Activated CD8-positive, alpha-beta memory T cell treated with anti-CD3 and anti-CD28 coated beads for 36 hours (primary cell): ENCODE measurements around the gene CD200R1. TPM values are rescaled to one million over a fixed set of nuclear protein-coding genes. Genes with fewer than 3 reads are reported as not detected.

Source experiments
- CTCF ChIA-PET: fragments of 350-600 bp; sonication (Branson Sonifier 250); formaldehyde crosslinking; loops from one replicate; lab custom pipeline; 2021; ENCODE audit warnings: antibody characterized with exemption; lab: Charles Lee
- POLR2A ChIA-PET: fragments of 350-600 bp; sonication (Branson Sonifier 250); formaldehyde crosslinking; loops from one replicate; lab custom pipeline; 2021; ENCODE audit warnings: antibody characterized with exemption; lab: Charles Lee
- total RNA-seq, 2 experiments: library from RNA; stranded (reverse); gene quantifications; one replicate each; pipeline ENCODE4 v1.2.3, GENCODE V29; 2021

The CD200R1 gene, protein sequence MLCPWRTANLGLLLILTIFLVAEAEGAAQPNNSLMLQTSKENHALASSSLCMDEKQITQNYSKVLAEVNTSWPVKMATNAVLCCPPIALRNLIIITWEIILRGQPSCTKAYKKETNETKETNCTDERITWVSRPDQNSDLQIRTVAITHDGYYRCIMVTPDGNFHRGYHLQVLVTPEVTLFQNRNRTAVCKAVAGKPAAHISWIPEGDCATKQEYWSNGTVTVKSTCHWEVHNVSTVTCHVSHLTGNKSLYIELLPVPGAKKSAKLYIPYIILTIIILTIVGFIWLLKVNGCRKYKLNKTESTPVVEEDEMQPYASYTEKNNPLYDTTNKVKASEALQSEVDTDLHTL
- 1 to 10 TPM; 2.2 to 2.6 TPM for total RNA-seq

DNA sequence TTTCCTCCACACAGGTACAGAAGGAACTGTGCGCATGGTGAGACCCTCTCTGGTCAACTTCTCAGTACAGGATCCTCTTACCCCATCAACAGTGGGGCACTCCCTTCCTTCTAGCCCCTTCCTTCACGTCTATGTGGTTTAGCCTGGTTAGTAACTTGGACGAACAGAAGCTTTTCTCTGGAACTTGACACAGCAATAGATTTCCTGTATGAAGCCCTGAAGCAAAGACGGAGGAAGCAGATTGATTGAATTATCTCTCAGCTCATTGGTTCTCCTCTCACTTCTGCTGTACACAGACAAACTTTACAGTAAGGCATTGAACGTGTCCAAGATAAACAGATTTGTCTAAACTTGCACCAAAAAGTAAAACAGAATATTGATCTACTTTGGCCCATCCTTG is at the start of gene CD200R1:
CD200R1 (minus strand) TSS at position 210 of the 400 bp plus-strand sequence. CDS start 246 bp downstream, outside the sequence.
- ChIA-PET POLR2A (interaction anchor here (1.2 to 1.4 kb wide), 2 partner anchors 16 to 44 kb away, joined by 4 to 5 read pairs; partner anchors contain the start of gene GTPBP8), CTCF (interaction anchor here (0.9 to 3.0 kb wide), 2 partner anchors 240 to 332 kb away, joined by 3 to 11 read pairs; no protein-coding TSS in a partner anchor)

DNA sequence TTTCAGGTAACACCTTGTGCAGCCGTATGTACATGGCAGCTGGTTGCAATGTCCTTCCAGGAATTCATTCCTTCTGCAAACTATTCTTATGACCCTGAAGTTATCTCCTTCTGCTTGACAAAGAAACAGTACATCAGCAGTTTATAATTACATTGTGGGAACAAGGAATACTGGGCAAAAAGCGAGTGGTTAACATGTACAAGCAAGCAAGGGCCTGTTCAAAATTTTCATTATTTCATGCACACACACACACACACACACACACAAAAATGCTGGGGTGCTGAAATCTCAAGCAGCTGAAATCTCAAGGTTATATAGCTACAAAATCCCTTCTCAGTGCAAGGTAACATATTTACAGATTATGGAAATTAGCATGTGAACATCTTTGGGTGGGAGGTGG is 46.6 kb upstream of the CD200R1 start:
- POLR2A ChIA-PET: no interaction called here

DNA sequence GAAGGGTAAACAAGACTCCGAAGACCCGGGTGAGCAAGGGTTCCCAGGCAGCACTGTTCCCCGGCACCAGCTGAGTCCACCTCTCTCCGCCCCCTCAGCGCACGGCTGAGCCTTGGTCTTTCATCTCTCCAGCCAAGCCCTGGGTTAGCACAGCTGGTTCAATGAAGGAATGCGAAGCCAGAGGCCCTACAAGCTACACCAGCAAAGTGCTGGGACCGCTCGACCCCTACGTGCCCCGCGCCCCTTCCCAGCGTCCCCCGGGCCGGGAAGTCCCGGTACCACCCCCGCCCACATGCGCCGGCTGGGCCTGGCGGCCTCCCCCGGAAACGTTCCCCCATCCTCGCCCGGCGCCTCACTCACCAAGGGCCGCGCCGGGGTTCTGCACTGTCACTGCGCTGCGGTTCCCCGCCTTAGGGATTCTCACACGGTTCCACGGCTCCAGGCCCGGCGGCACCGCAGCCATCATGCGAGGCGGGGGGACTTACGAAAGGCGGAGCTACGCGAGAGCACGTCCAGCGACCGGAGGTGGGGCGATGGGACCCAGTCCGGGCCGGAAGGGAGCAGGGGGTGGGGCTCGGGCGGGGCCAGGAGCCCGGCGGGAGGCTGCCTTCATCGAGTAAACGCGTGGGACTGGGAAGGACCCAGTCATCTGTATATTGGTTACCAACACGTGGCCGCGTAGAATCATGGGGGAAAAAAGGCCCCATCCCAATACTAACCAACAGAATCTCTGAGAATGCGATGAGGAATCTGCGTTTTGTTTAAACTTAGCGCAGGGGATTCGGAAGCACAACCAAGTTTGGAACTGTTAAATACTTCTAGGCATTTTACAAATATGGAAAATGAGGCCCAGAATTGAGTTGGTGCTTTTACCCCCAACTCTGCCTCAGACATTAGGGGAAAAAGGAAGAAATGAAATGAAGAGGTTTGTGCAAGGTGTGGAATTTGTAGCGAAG is 44.6 kb upstream of the CD200R1 start:
- ChIA-PET POLR2A (interaction anchor here (0.7 to 2.0 kb wide), 5 partner anchors 9 to 461 kb away, joined by 4 to 19 read pairs (median 4); partner anchors contain the start of gene CD200R1), CTCF (interaction anchor here (1.2 to 1.3 kb wide), 2 partner anchors 11 to 13 kb away, joined by 3 read pairs; no protein-coding TSS in a partner anchor)

More for the DNA sequence above, 46.6 kb upstream of the CD200R1 start:
- CTCF ChIA-PET: interaction anchor here (1.7 kb wide), 1 partner anchor 13 kb away, joined by 4 read pairs; no protein-coding TSS in a partner anchor

DNA sequence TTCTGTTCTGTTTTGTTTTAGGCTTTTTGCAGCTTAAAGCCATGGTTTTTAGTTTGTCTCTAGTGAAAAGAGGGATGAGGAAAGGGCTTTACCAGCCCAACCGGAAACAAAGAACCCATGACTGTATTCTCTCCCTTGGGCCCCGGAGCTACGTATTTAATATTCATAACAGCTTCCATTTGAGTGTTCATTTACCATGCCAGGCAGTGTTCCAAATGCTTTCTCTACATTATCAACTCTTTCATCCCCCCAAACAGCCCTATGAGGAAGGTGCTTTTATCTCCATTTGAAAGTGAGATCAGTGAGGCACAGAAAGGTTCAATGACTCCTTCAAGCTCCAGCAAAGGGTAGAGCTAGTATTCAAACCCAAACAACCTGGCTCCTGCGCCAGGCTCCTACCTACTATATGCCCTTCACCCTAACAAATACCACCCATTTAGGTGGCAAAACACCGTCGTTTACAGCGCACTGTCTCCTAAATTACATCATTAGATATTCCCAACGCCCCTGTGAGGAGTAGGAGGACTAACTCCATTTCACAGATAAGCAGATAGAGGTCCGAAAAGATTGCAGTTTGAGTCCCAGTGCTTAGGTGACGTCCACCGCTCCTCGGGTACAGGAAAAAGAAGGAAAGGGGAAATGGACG is 43.8 kb upstream of the CD200R1 start:
- ChIA-PET POLR2A (interaction anchor here (0.6 to 2.0 kb wide), 8 partner anchors 9 to 495 kb away, joined by 3 to 19 read pairs (median 4); partner anchors contain the start of genes ATG3, CD200R1 and SLC35A5), CTCF (interaction anchor here (0.9 to 1.3 kb wide), 3 partner anchors 10 to 15 kb away, joined by 3 to 4 read pairs (median 3); no protein-coding TSS in a partner anchor)

DNA sequence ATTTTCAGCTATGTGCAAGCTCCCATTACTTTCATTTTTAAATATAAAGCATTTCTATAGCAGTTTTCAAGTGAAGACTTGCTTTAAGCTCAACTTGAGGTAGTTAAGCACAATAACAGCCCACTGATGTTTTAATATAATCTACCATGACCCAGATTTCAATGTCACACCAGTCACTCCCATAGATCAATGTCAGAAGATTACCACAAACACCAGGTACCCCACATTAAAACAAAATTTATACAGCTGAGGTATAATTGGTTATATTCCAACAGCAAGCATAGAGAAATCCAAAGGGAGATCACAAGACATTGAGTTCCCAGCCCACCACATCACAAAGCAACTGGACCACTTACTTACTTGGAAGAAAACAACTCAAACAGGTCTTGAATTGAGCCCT is 38.7 kb upstream of the CD200R1 start:
- POLR2A ChIA-PET: interaction anchor here (0.6 kb wide), 1 partner anchor 452 kb away, joined by 4 read pairs; the partner anchor contains the start of genes ATG3 and SLC35A5

DNA sequence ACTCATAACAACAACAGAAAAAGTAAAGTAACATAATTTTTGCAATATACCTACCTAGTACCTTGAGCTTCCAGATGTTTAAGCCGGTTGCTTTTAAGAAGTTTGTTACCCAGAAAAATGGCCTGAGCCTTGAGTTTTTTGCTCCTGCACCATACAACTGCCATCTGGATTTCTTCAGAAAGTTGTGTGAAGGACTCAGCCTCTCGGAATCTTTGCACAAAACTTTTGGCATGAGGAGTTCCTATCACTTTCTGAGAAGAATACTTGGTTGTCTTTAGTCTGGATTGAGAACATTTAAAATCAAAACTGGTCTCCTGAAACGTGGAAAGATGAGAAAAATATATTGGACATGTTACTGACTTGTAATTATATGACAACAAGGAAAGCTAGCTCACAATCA is 33.2 kb upstream of the CD200R1 start:
- POLR2A ChIA-PET: interaction anchor here (0.7 kb wide), 1 partner anchor 18 kb away, joined by 3 read pairs; no protein-coding TSS in a partner anchor

More for the DNA sequence above, 38.7 kb upstream of the CD200R1 start:
- CTCF ChIA-PET: no interaction called here

DNA sequence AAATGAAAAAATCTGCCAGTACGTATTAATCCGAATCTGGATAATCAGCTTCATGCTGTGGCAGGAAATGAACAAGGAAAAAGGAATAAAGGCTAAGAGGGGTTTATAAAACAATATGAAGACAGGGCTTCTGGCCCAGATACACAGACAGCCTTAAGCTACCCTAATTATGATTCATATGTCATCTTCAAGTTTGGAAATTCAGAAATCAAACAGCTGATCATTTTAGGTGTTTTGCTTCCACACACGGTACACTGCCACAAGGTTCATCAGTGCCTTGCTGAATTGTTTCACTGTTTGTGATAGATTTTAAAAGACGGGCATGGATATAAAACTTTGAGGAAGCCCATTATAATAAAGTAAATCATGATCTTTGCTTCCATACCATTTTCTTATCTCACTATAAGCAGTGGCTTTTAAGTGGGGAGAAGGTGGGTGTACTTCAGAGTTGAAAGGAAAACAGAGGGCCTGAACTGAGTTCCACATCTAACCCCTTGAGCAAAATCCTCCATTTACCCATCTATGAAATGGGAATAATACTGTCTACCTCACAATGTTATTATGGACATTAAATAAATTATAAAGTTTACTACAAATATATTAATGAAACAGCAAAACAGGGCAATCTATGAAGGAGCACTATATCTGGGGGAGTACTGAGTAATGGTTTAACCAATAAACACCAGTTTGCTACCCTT is 31.6 kb upstream of the CD200R1 start:
- ChIA-PET CTCF (interaction anchor here (1.1 to 1.8 kb wide), 3 partner anchors 10 to 364 kb away, joined by 3 to 5 read pairs (median 3); a partner anchor contains a TSS), POLR2A (interaction anchor here (0.7 to 4.2 kb wide), 2 partner anchors 10 to 12 kb away, joined by 3 to 19 read pairs; a partner anchor contains a TSS)

More for the DNA sequence above, 33.2 kb upstream of the CD200R1 start:
- CTCF ChIA-PET: interaction anchor here (1.0 to 1.8 kb wide), 2 partner anchors 10 to 365 kb away, joined by 3 read pairs; no protein-coding TSS in a partner anchor

DNA sequence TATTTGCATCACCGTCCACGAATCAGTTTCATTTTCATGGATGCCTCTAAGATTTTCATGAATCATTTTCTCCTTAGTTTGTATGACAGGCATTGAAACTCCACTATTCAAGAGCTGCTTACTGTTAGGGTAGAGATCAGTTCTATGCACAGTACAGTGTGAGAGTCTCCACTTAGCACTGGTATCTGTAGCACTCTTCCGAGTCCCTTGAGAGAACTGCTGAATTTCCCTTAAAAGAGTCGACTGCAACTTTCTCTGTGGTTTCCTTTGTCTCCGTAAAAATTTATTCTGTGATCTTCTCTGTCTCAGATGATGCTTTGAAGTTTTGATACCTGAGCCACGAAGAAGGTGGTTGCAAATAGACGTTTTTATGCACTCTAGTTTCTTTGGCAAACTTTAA is 30.7 kb upstream of the CD200R1 start:
- POLR2A ChIA-PET: interaction anchor here (1.1 to 4.2 kb wide), 2 partner anchors 9 to 13 kb away, joined by 3 to 19 read pairs; a partner anchor contains a TSS

DNA sequence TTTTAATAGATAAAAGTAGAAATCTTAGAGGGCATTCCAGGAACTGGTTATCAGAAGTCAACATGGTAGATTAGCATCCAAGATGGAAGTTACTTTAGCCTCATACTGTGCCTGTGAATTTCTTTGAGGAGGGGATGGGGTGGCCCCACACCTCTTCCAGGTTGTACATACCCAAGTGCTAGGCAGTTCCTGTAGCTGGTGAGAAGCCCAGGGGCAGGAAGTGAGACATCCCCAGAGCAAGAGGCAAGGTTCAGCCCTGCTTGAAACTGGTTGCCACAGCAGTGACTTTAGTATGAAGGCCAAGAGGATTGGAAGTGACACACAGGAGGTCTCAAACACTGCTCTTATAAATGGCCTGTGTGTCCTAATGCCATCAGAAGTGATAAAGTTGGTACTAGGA is 27.8 kb upstream of the CD200R1 start:
- ChIA-PET CTCF (interaction anchor here (1.5 kb wide), 1 partner anchor 16 kb away, joined by 4 read pairs; no protein-coding TSS in a partner anchor), POLR2A (interaction anchor here (4.2 kb wide), 1 partner anchor 16 kb away, joined by 19 read pairs; a partner anchor contains a TSS)

More for the DNA sequence above, 30.7 kb upstream of the CD200R1 start:
- CTCF ChIA-PET: interaction anchor here (1.0 kb wide), 1 partner anchor 20 kb away, joined by 4 read pairs; no protein-coding TSS in a partner anchor

DNA sequence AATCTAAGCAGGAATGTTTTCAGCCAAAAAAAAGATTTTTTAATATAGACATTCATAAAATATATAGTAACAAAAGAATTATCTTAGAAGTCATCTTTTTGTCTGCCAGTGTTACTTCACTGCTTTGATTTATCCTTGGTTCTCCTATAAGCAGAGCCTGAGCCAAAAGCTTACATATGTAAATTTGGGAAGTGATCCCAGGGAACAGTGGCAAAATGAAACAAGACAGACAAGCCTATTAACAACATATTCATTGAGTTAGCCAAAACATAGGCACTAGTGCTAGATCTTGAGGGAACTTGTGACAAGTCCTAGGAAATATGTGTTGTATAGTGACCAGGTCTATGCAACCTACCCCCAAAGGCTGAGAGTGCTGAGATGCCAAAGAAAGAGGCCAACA is 27.1 kb upstream of the CD200R1 start:
- POLR2A ChIA-PET: no interaction called here
- CTCF ChIA-PET: interaction anchor here (1.5 kb wide), 1 partner anchor 359 kb away, joined by 5 read pairs; no protein-coding TSS in a partner anchor

DNA sequence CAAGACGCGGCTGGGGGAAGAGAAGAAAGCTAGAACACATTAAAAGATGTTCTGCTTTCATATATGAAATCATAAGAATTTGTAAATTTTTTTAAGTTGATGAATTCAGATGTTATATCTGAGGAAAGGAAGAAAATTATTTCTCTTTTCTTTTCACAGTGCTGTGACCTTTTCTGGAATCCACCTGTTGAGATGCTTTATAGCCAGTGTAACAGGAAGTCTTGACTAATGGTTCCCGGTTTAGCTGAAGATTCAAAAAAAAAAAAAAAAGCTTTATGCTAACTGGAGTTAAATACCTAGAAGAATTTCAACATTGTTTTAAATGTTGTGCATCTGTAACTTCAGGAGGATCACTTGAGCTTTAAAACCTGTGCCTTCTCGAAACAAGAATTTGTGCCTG is 25.8 kb upstream of the CD200R1 start:
- CTCF ChIA-PET: interaction anchor here (1.9 kb wide), 1 partner anchor 266 kb away, joined by 4 read pairs; no protein-coding TSS in a partner anchor
- POLR2A ChIA-PET: interaction anchor here (1.7 kb wide), 1 partner anchor 10 kb away, joined by 8 read pairs; the partner anchor contains the start of gene GTPBP8

DNA sequence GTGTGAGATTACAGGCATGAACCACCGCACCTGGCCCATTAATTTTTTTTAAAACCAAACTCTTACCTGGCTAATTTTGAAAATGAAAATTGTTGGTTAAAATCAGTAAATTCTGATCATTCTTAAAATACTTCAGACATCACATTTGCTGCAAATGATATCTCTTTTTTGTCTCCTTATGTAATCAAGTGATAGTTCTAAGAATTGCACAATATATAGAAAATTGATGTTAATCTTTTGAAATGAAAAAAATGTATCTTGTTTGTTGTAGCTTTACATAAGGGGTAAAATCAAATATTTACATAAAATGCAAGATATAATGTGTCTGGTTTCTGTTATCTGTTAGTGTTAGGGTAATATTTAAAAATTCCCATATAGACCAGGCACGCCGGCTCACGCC is 20.9 kb upstream of the CD200R1 start:
- ChIA-PET POLR2A (no interaction called here), CTCF (interaction anchor here (1.6 kb wide), 1 partner anchor 11 kb away, joined by 5 read pairs; no protein-coding TSS in a partner anchor)

DNA sequence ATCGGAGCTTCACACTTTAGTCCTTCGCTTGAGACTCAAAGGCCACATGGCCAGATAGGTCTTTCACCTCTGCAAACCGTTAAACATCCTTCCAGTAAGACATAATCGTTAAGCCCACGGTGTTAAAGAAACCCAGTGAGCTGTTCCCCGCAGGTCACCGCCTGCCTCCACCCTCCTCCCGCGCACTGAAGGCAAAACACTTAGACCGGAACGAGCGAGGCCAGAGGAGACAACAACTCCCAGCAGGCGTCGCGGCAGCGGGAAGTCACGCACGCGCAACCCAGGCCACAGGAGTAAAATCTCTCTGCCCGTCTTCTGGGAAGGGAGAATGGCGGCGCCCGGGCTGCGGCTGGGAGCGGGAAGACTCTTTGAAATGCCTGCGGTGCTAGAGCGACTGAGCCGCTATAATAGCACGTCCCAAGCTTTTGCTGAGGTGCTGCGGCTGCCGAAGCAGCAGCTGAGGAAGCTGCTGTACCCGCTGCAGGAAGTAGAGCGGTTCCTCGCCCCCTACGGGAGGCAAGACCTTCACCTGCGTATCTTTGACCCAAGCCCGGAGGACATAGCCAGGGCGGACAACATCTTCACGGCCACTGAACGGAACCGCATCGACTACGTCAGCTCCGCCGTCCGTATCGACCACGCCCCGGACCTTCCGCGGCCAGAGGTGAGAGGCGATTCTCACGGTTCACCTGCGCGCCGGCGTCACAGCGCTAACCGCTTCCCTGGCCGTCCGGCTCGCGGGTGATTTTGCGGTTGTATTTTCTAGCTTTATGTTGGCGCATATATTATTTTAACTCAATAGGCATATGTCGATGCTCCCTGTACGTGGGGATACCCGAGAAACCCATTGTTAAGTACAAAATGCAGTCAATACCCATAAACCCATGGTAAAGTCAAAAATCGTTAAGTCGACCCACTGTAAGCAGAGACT is 16.0 kb upstream of the CD200R1 start, which contains the start of gene GTPBP8:
GTPBP8 (plus strand) TSS at position 313 of the 931 bp plus-strand sequence; CDS start at position 329, 16 bp downstream.
- ChIA-PET POLR2A (interaction anchor here (0.8 to 1.5 kb wide), 6 partner anchors 9 to 27 kb away, joined by 3 to 8 read pairs (median 4); partner anchors contain the start of gene CD200R1), CTCF (interaction anchor here (1.2 to 1.8 kb wide), 3 partner anchors 15 to 256 kb away, joined by 3 to 8 read pairs (median 6); no protein-coding TSS in a partner anchor)

DNA sequence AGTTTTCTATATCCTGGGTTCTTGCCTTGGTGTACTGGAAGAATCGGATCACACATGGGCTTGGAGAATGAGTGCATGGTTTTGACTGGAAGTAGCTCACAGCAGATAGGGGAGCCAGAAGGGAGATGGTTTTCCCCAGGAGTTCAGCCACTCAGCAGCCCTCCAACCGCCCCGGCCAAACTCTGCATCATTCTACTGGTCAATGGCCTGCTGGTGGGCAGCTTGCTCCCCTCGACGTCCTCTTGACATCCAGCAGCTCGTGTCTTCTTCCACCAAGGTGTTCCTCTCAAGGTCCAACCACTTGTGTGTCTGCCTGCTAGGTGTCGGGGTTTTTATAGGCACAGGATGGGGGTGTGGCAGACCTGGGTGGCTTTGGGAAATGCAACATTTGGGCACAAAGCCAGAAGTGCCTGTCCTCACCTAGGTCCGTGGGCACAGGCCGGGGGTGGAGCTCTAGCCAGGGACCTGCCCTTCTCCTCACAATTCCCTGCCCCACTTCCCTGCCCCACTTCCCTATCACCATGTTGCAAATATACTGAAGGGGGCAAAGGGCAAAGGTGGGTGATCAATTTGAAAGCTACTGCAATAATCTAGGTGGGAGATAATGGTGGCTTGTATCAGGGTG is 12.9 kb upstream of the CD200R1 start:
- CTCF ChIA-PET: interaction anchor here (0.9 to 1.5 kb wide), 2 partner anchors 9 kb away, joined by 4 to 6 read pairs; no protein-coding TSS in a partner anchor
- POLR2A ChIA-PET: interaction anchor here (1.8 kb wide), 1 partner anchor 31 kb away, joined by 5 read pairs; a partner anchor contains a TSS

DNA sequence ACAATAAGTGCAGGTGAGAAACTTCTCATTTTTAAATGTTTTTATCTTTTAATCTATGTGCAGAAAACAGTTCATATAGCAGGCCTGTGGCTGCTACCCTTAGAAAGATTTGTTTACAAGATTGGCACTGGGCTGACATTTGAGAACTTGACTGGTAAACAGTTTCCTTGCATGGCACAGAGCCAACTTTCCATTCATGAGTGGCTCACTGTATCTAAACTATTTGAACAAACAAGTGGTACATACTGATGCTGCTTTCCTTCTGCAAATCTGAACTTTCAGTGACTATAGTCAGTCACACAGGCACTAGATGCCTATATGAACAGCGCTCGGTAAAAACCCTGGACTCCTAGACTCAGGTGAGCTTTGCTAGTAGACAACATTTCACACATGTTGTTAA is 9.6 kb upstream of the CD200R1 start:
- POLR2A ChIA-PET: no interaction called here
- CTCF ChIA-PET: interaction anchor here (1.0 to 1.3 kb wide), 3 partner anchors 21 to 250 kb away, joined by 3 to 4 read pairs (median 4); no protein-coding TSS in a partner anchor
